ENCODE results near the gene PEX5L. TPM values are rescaled to one million over a fixed set of nuclear protein-coding genes. Genes with fewer than 3 reads are reported as not detected.

Gene PEX5L
- total RNA-seq, 1 experiment from 2014 or later, result not detected

GRCh38 chr3:179967622-179968021 is 69.1 kb downstream of the PEX5L start:
- DNase-seq (ENCODE audit: low read depth, low spot score), result no peak
- no TSS peak for BruUV-seq (replicated peaks)

More at GRCh38 chr3:179967622-179968021, 69.1 kb downstream of the PEX5L start:
- Histone ChIP-seq H3K4me2 (ENCODE audit: low read length) (no peak overlapping the region), H3K9me2 (ENCODE audit: insufficient read depth) (no peaks in the 10 kb centered on the region), H3K27ac (ENCODE audit: low read depth, low read length) (no peak overlapping the region), H3K4me1 (ENCODE audit: control insufficient read depth in 1 of 2, insufficient read depth in 2 of 2, low read length in 2 of 2) (no peaks in the 10 kb centered on the region), H3K9ac (ENCODE audit: low read length) (no peak overlapping the region), H3K9me3 (ENCODE audit: control insufficient read depth in 1 of 2, insufficient read depth in 1 of 2, low read depth in 1 of 2, low read length in 2 of 2) (no peaks in the 10 kb centered on the region), H3K79me2 (ENCODE audit: insufficient read depth, low read length) (no peaks in the 10 kb centered on the region), H3K27me3 (ENCODE audit: insufficient read depth, low read length) (peaks cover 18% of the 10 kb centered on the region), H2AFZ (ENCODE audit: low read depth, low read length, poor library complexity, severe bottlenecking) (no peak overlapping the region), H3K4me3 (replicated peaks in 1 of 2; ENCODE audit: low read depth in 1 of 2, low read length in 2 of 2) (no peak overlapping the region), H4K20me1 (ENCODE audit: insufficient read depth) (no peaks in the 10 kb centered on the region), H3K36me3 (ENCODE audit: control insufficient read depth in 1 of 2, insufficient read depth in 2 of 2, low read length in 2 of 2) (no peaks in the 10 kb centered on the region)
- ChIA-PET POLR2A (no interaction called here), RAD21 (ENCODE audit: low non-redundant PET in 1 of 2, low total read pairs in 2 of 2, uncharacterized antibody in 2 of 2, unreplicated experiment in 2 of 2) (no interaction called here), CTCF (no interaction called here)
- TF ChIP-seq RAD21 (IDR thresholded peaks at IDR 0.05; ENCODE audit: low read depth) (no peak), EZH2phosphoT487 (IDR thresholded peaks at IDR 0.05; ENCODE audit: borderline replicate concordance) (no peak), CBX3 (IDR thresholded peaks at IDR 0.05; ENCODE audit: low read depth) (no peak), YY1 (IDR thresholded peaks at IDR 0.05; ENCODE audit: extremely low read depth, insufficient replicate concordance, low read depth, low read length) (no peak), TCF7L2 (IDR thresholded peaks at IDR 0.05; ENCODE audit: borderline replicate concordance, extremely low read depth, insufficient read depth, insufficient read length) (no peak), POLR2AphosphoS5 (IDR thresholded peaks at IDR 0.05; ENCODE audit: low read depth, low read length) (no peak), SRF (IDR thresholded peaks at IDR 0.05; ENCODE audit: low read depth) (no peak), CEBPB (IDR thresholded peaks at IDR 0.05; ENCODE audit: low read depth) (no peak), EZH2 (IDR thresholded peaks at IDR 0.05) (no peak), FOSL1 (IDR thresholded peaks at IDR 0.05; ENCODE audit: low read depth) (no peak), POLR2A (IDR thresholded peaks at IDR 0.05; ENCODE audit: borderline replicate concordance, extremely low read depth, insufficient read depth, insufficient read length) (no peak), JUND (IDR thresholded peaks at IDR 0.05) (no peak), MAX (IDR thresholded peaks at IDR 0.05) (no peak), SP1 (IDR thresholded peaks at IDR 0.05; ENCODE audit: low read depth) (no peak), SIN3A (IDR thresholded peaks at IDR 0.05; ENCODE audit: low read depth) (no peak), CTCF (IDR thresholded peaks at IDR 0.05 in 2 of 3, conservative IDR thresholded peaks at IDR 0.05 in 1 of 3; ENCODE audit: borderline replicate concordance in 1 of 3, insufficient read depth in 1 of 3, low read depth in 2 of 3, low read length in 2 of 3) (no peak), EGR1 (IDR thresholded peaks at IDR 0.05; ENCODE audit: low read depth) (no peak)
- TF ChIP-seq, protein P1, sequence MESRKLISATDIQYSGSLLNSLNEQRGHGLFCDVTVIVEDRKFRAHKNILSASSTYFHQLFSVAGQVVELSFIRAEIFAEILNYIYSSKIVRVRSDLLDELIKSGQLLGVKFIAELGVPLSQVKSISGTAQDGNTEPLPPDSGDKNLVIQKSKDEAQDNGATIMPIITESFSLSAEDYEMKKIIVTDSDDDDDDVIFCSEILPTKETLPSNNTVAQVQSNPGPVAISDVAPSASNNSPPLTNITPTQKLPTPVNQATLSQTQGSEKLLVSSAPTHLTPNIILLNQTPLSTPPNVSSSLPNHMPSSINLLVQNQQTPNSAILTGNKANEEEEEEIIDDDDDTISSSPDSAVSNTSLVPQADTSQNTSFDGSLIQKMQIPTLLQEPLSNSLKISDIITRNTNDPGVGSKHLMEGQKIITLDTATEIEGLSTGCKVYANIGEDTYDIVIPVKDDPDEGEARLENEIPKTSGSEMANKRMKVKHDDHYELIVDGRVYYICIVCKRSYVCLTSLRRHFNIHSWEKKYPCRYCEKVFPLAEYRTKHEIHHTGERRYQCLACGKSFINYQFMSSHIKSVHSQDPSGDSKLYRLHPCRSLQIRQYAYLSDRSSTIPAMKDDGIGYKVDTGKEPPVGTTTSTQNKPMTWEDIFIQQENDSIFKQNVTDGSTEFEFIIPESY (IDR thresholded peaks at IDR 0.05; ENCODE audit: extremely low read depth, insufficient replicate concordance, low read length), result no peak
- TF ChIP-seq, protein P2, sequence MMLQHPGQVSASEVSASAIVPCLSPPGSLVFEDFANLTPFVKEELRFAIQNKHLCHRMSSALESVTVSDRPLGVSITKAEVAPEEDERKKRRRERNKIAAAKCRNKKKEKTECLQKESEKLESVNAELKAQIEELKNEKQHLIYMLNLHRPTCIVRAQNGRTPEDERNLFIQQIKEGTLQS (IDR thresholded peaks at IDR 0.05), result no peak
- TF ChIP-seq, protein P3, sequence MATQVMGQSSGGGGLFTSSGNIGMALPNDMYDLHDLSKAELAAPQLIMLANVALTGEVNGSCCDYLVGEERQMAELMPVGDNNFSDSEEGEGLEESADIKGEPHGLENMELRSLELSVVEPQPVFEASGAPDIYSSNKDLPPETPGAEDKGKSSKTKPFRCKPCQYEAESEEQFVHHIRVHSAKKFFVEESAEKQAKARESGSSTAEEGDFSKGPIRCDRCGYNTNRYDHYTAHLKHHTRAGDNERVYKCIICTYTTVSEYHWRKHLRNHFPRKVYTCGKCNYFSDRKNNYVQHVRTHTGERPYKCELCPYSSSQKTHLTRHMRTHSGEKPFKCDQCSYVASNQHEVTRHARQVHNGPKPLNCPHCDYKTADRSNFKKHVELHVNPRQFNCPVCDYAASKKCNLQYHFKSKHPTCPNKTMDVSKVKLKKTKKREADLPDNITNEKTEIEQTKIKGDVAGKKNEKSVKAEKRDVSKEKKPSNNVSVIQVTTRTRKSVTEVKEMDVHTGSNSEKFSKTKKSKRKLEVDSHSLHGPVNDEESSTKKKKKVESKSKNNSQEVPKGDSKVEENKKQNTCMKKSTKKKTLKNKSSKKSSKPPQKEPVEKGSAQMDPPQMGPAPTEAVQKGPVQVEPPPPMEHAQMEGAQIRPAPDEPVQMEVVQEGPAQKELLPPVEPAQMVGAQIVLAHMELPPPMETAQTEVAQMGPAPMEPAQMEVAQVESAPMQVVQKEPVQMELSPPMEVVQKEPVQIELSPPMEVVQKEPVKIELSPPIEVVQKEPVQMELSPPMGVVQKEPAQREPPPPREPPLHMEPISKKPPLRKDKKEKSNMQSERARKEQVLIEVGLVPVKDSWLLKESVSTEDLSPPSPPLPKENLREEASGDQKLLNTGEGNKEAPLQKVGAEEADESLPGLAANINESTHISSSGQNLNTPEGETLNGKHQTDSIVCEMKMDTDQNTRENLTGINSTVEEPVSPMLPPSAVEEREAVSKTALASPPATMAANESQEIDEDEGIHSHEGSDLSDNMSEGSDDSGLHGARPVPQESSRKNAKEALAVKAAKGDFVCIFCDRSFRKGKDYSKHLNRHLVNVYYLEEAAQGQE (IDR thresholded peaks at IDR 0.05; ENCODE audit: low read depth), result no peak
- ATAC-seq, result no peak
- intact Hi-C loops (cut with micrococcal nuclease), result no loop called here

All from HCT116 (cell line).